ENCODE measurements around the gene LAMA2.

Gene LAMA2

DNA sequence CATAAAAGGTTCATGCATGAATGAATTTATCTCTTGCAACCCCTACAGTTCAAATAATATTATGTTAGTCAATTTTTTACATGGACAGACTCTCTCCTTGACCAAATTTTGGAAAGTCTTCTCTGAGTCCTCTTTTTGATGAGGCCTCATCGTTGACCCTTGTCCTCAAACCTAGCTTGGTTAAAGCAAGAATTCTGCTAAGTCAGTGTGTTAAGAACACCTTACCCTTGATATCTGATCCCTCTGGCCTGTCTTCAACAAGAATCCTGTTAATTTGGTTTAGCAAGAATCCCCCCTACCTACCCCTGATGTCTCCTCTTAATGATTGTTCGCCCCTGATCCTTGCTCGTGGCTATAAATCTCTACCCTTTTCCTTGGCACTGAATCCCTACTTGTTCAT is 301.4 kb downstream of the LAMA2 start:
- DNase-seq = no peak

DNA sequence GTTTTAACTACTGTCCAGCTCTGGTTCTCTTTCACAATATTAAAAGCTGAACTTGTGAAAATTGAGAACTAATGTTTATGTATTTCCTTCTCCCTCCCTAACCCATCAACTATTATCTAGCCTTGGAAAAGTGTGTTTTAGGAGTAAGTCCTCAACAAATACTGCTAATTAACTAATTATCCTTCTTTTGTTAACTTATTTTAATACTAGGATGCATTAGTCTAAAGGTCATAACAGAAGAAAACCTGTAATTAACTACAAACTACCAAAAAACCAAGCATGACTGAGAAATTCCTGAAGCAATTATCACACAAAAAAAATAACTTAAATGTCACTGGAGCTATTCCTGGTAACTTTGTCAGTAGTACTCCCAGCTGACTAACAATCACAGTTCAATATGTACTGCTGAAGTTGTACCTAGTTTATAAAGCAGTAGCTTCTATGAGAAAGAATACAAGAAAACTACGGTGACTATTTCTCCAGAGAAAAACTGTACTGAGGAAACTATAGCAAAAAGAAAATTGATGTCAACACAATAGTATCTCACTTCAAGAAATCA is 301.9 kb downstream of the LAMA2 start:
- no peak for DNase-seq

DNA sequence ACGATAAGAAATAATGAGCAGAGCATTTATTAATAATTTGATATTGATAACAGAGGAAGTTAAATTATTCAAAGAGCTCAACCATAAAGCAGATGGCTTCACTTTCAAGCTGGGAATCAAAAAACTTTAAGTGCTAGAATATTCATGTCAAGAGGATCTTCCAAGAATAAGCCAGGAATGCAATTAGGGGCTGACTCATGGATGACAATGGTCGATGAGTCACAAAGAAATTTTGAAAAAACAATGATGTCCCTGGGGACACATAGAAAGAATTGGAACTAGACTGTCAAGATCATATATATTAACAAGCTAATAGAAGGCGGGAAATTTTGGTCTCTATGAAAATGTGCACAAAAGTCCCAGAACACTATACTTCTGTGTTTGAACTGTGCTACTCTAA is 304.1 kb downstream of the LAMA2 start:
- DNase-seq = no peak

DNA sequence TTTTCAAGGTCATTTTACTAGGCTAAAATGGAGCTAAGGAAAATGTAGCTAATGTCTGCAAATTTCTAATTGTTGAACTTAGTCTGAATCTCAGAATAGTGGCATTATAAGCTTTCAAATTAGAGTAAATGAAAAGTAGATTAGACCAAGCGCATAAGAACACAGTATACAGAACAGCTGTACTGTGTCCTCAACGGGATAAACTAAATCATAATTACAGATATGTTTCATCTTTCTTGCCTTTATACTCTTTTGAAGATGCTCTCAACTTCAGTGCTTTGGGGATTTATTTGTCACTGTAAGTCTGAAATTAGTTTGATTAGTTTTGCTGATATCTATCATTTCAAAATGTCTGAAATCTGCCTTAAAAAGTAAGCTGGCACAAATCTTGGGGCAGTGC is 305.4 kb downstream of the LAMA2 start:
- no peak for DNase-seq

DNA sequence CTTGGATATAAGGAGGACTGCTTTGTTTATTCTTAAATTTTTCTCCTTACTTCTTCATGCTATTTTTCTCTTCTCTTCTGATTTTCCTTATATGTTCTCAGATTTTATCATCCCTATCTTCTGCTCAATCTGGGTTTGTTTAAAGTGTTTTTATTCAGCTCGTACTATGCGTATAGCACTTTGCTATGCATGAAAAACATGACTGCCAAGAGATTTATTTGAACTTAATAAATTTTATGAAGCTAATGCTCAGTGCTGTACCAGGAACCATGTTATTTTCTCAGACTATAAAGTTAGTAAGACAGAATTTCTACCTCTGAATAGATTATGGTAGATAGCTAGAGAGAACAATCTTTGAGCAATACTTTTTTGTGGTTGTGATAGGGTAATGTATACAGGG is 305.9 kb downstream of the LAMA2 start:
- no peak for DNase-seq

DNA sequence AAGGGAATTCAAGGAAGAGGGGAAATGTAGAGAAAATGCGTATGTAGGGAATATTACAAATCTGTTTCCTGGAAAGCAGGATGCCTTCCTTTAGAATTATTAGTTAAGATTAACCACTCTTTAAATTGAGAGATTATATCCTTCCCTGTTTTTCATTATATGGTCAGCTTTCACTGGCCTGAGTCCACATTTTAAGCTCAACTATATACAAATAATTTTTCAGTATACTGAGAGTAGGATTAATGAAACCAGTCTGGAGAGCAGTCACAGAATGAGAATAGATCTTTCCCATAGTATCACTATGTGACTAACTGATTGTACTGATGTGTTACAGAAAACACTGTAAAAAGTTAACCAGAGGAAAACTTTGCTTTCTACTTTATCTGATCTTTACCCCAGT is 306.3 kb downstream of the LAMA2 start:
- no peak for DNase-seq

DNA sequence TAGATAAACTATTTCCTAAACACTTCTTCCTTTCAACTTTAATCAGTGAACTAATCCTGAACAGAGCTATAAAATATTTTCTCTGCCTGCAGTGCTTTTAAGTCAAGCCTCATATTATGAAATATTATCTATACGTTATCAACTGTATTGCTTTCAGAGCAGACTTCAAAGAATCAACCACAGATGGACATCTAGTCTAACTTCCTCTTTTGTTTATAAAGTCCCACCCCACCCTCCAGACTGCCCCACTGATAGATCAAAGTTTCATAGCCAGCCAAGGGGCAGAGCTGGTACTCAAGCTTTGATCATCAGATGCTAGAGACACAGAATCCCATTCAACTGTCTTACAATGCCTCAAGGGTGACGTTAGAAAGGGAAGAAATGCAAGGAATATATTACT is 308.3 kb downstream of the LAMA2 start:
- DNase-seq = no peak

DNA sequence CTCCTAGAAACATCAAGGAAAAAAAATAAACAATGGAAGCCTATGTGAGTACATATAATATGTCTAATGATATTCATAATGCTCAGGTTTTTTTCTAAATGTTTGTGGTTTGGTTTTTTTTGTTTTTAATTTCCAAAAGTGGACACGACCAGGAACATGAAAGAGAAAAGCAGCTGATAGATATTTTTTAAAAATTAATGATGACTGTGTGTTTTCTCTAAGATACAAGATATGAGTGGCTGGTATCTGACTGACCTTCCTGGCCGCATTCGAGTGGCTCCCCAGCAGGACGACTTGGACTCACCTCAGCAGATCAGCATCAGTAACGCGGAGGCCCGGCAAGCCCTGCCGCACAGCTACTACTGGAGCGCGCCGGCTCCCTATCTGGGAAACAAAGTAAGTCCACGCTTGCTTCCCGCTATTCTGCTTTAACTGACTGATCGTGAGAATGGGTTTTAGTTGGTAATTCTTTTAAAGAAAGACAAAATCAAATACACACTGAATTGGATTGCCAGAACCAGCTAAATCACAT is 309.6 kb downstream of the LAMA2 start:
- DNase-seq = no peak

DNA sequence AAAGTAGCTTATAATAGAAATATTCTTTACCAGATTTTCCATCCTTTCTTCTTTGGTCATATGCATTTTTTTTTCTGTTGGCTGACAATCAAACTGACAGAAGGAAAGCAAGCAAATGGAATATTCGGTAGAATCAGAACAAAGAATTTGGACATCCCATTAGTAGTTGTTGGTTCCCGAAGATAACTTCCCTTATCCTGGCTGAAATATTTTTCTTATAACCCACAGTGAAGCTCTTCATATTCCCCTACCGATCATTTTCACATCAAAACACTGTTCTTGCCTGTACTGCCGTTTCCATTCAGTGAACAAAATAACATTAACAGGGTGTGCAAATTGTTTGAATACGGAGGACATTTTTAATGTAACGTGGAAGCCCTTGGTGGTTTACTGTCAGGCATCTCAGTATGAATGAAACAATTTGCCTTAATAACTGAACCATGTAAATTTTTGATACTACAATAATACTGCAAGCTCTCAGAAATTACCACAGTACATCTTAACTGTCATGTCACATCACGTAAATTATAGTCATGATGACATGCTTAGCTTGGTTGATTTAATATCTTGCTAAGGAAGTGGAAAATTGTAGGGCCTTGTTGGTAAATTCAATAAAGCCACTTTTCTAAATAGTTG is 311.5 kb downstream of the LAMA2 start:
- DNase-seq = no peak

DNA sequence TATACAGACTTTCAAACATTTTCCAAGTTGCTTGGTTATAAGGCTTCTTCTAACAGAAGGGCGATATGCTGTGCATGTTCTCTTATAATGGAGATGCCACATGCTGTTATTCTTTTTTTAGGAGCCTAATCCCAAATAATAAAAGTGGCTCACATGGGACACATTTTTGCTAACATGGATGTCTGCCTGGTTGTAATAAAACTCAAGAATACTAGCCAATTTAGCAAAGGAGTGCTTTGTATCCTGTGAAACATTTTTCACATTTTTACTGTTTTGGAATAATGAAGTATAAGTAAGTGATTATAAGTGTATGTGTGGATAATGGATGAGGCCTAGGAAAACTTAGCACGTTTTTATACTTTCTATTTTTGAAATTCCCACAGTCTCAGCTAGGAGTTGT is 312.2 kb downstream of the LAMA2 start:
- DNase-seq = no peak

DNA sequence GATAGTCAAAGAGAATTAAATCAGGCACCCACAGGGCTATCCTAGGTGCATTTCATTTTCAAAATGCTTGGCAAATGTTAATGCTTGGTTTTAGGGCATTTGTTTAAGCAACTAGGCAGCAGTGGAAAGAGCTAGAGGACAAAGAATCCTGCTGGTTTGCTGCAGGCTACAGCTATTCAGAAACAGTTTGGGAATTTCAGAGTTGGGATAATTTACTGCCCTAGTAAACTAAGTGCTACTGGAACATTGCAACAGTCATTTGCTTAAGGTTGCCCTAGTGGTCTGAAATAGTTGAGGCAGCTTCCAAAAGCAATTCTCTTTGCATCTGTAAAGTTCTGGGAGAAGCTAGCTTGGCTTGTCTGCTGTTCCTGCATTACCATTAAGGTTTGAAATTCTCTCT is 312.7 kb downstream of the LAMA2 start:
- no peak for DNase-seq

DNA sequence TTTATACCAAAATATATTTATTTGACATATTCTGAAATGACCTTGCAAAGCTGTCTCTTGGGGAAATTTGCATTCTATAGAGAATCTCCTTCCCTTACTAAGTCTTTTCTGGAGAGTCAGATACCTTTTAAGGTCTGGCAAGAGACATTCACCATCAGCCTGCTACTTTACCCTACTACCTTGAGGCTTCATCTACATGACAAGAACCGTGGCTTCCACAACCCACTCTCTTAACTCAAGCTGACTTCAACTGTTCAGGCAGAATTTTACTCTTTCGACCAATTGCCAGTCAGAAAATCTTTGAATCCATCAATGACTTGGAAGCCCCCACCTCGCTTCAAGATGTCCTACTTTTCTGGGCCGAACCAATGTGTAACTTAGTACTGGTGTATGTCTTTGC is 314.2 kb downstream of the LAMA2 start:
- DNase-seq = no peak

DNA sequence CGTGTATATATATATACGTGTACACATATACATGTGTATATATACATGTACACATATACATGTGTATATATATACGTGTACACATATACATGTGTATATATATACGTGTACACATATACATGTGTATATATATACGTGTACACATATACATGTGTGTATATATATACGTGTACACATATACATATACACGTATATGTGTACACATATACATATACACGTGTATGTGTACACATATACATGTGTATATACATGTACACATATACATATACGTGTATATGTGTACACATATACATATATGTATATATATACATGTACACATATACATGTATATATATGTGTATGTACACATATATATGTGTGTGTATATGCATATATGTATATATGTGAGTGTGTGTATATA is 317.2 kb downstream of the LAMA2 start:
- DNase-seq = no peak

DNA sequence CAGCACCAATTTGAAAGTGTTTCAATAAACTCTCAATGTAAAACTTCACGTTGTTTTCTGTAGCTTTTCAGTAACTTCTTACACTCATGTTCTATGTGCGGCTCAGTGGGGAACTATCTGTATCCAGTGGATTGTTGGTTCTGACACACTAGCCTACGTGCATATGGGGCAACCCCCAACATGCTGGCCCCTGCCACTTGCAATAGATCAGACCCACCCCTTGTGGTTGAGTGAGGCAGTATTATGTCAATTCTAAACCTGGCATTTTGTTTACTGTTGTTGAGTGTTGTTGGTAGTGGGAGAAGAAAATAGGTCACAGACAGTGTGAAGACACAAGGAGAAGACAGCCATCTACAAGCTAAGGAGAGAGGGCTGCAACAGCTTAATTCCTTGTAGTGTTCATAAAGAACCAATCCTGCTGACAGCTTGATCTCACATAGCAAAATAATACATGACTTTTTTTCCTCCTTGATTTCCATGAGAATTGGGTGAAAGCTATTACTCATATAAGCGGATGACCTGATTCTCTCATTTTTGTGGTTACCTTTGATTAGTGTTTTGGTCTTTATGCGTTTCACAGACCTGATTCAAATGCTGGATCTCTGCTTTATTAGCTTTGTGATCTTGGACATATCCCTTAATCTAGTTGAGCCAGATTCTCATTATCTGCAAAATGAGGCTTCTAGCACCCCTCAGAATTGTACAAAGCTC is 320.4 kb downstream of the LAMA2 start:
- DNase-seq = no peak

DNA sequence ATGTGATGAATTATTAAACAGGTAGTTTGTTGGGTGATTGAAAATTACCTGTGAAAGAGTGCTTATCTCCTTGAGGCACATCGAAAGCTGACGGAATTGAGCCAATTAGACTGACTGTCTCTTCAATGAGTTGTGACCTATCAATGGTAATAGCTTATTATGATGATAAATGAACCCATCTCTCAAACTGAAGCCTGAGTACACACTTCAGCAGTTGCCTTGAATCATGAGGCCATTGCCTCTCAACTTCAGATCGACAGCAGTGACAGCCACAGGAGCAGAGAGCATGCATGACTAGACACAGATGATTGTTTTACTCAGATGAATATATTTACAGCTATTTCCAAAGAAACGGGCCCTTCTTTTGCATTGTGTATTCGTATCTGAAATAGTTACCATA is 323.9 kb downstream of the LAMA2 start:
- no peak for DNase-seq

DNA sequence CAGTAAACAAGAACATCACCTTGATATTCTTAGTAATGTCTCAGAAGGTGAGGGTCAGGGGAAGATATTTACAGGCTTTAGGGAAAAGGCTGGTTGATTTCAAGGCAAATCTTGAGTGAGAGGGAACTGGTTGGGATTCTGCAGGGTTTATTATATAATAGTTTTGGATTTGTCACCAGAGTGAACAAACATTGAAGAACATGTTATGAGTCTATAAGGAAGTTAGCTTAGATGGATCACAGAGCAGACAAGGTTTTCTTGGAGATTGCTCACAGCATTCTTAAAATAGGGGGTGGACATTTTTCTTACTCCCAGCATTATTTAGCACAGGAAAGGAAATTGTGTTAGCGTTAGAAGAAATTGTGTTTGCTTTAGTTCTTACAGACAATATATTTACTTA is 324.9 kb downstream of the LAMA2 start:
- DNase-seq = no peak

DNA sequence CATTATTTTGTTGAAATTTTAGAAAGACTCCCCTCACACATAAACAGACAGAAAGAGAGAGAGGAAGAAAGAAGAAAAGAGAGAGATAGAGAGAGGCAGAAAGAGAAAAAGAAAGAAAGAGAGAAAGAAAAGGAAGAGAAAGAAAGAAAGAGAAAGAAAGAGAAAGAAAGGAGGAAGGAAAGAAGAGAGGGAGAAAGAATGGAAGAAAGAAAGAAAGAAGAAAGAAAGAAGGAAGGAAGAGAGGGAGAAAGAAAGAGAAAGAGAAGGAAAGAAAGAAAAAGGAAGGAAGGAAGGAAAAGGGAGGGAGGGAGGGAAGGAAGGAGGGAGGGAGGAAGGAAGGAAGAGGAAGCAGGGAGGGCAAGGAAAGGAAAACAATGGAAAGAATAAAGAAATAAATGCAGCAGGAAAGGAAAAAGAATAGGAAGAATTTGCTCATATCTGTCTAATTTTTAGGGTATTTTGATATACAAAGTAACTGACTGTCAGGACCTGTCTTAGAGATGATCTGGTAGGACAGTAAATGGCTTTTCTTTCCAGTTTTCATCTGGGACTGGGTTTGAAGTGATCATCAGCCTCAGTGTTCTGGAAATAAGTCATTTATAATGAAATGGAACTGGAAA is 325.6 kb downstream of the LAMA2 start:
- no peak for DNase-seq

DNA sequence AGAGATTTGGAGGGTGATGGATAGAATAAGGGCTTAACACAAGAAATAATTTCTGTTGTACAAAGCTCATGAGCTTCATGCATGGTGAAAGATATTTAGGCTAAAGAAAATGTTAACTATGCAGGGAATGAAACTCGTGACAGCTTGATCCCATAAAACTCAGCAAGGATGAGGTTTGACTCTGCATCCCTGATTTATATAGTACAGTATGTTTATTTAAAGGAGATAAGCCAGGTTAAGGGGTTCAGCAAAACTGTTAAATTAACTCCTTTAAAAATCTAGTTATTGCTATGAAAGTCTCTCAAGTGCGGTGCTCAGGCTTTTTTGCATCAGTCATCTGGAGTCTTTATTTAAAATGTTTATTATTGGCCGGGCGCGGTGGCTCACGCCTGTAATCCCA is 326.4 kb downstream of the LAMA2 start:
- DNase-seq = no peak

DNA sequence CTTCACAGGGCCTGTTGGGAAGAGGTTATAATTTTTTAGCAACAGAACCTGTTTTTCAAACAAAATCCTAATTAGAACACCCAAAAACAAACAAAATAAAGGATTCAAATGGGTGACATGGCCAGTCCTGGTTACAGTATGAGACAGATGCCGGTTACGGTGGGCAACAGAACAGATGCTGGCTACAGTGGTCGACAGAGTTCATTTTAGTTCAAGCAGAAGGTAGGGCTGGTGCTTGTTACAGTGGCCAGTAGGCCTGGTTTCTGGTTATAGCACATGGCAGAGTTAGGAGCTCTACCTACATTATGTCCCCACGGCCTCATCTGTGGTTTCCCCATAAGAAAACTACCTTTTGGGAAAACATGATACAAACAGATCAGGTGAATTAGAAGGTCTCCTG is 327.7 kb downstream of the LAMA2 start:
- DNase-seq = no peak

DNA sequence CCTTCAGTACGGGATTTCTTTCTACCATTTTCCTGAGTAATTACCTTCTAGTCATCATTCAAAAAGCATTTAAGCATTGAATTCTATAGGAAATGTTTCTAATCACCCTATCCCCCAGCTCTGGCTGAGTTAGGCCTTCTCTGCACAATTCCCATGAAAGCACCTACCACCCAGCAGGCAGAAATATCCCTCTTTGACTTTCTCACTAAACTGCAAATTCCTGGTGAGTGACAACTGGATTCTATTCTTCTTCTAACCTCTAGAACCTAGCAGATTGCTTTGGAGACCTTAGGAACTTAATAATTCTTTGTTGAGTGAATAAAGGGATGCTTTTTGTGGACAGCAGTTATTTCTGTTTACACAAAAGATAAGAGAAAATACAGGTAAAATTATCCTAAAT is 328.7 kb downstream of the LAMA2 start:
- DNase-seq = no peak

DNA sequence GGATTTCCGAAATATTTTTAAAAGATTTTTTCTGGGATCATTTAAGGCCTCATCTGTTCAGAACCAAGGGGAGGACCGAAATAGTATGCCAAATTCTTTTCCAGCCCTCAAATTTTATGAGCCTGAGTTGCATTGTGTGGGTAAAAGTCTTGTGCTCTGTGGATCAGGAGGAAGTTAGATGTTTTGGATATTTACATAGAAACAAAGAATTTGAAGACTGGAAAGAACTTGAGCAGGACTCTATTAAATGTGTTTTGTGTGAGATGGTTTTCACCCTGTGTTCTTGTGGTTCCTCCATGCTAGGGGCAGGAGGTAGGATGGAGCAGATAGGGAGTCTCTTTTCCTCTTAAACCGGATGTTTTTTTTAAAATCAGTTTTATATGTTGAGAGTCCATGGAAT is 329.1 kb downstream of the LAMA2 start:
- no peak for DNase-seq

DNA sequence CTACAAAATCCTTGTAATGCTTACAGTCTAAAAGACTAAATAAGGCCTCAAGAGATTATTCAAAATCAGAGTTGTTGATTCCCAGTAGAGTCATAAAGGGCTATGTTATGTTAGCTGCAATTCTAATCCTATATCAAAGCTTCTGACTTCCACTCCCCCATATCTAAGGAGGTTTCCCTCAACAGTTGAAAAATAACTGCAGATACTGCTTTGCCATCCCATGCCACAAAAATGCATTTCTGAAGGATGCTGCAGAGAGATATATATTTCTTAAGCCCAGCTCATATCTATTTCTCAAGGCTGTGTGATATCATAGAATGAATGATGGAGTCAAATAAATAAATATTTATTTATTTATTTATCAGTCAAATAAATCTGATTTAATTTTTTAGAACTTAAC is 332.3 kb downstream of the LAMA2 start:
- DNase-seq = no peak

DNA sequence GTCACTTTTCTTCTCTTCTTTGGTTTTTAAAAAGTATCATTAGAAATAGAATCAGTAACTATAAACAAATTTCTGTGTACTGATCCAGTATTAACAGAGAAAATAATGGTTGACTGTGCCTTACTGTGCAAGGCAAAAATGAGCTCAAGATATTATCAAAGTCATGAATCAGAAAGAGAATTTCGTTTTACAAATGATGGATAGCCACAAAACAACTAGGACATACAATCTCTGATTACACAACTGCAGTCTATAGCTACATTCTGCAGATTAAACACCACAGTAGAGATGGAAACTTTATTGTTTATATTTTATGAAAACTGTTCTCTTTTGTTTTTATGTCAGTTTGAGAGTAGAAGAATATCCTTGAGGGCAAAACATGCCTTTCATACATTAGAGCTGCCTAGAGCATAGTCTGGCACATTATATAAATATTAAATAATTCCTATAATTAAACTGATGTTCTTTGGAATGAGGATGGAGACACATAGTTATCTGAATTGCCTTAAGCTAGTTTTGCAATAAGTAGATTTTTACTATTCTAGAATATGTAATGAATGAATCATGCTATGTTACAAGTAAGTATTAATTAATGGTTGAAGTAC is 333.1 kb downstream of the LAMA2 start:
- DNase-seq = no peak

DNA sequence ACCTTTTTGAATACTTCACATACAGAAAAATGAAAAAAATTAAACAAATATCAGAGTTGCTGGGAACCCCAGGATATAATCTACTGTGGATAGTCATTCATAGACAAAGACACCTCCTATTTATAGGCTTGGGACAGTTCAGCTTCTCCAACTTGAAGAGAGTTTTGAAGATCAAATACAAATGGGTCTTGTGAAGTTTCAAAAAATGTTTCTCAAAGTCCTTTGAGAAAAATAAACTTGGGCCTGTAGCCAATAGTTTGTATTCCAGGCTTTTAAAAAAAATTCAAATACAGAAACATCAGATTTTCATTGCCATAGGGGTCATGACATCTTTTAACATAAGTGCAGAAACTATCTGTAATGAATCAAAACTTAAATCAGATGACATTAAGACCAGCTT is 334.8 kb downstream of the LAMA2 start:
- no peak for DNase-seq
